Activated T-helper 1 cell treated with anti-CD3 and anti-CD28 coated beads, Interleukin-12 subunit alpha, Interleukin-12 subunit beta, Interleukin-2, Interleukin-4 antibody, amounts not matched to agents 30 ng/mL and 10 ng/mL and 1 ng/mL, durations not matched to agents 14 hours and 24 hours and 36 hours (primary cell): ENCODE measurements around the gene FERMT3. TPM values are rescaled to one million over a fixed set of nuclear protein-coding genes. Genes with fewer than 3 reads are reported as not detected.
"Not testable (repeated sequence)": the region's sequence is repeated elsewhere in the genome, so short reads cannot be mapped to it uniquely, and the experiment has no call there.

Experiments used
- DNase-seq: peaks from one replicate; pipeline ENCODE4 v3.0.0; 2021; ENCODE audit warnings: low spot score
- H3K27ac Mint-ChIP-seq: one replicate; pipeline ENCODE4 v1.8.0; 2021; ENCODE audit warnings: mild to moderate bottlenecking, mixed read lengths
- H3K27me3 Mint-ChIP-seq: one replicate; pipeline ENCODE4 v1.8.0; 2022; ENCODE audit warnings: mild to moderate bottlenecking, moderate library complexity, mixed read lengths; ENCODE audit not compliant: insufficient read depth
- H3K36me3 Mint-ChIP-seq: one replicate; pipeline ENCODE4 v1.8.0; 2021; ENCODE audit warnings: low read depth, mixed read lengths
- H3K4me1 Mint-ChIP-seq: one replicate; pipeline ENCODE4 v1.8.0; 2021; ENCODE audit warnings: low read depth, mixed read lengths
- H3K4me3 Mint-ChIP-seq: one replicate; pipeline ENCODE4 v1.8.0; 2021; ENCODE audit warnings: mild to moderate bottlenecking, moderate library complexity, mixed read lengths
- H3K9me3 Mint-ChIP-seq: one replicate; pipeline ENCODE4 v1.8.0; 2021; ENCODE audit warnings: mixed read lengths
- intact Hi-C: fragments of 100-400 bp; cut with micrococcal nuclease; formaldehyde crosslinking; loops from one replicate; pipeline ENCODE4 v1.15.1; 2024
- total RNA-seq: library from RNA; stranded (reverse); gene quantifications from 2 replicates; pipeline ENCODE4 v1.2.3, GENCODE V29; 2022

The FERMT3 gene
- total RNA-seq = 201 and 211 TPM in 2 replicates

DNA sequence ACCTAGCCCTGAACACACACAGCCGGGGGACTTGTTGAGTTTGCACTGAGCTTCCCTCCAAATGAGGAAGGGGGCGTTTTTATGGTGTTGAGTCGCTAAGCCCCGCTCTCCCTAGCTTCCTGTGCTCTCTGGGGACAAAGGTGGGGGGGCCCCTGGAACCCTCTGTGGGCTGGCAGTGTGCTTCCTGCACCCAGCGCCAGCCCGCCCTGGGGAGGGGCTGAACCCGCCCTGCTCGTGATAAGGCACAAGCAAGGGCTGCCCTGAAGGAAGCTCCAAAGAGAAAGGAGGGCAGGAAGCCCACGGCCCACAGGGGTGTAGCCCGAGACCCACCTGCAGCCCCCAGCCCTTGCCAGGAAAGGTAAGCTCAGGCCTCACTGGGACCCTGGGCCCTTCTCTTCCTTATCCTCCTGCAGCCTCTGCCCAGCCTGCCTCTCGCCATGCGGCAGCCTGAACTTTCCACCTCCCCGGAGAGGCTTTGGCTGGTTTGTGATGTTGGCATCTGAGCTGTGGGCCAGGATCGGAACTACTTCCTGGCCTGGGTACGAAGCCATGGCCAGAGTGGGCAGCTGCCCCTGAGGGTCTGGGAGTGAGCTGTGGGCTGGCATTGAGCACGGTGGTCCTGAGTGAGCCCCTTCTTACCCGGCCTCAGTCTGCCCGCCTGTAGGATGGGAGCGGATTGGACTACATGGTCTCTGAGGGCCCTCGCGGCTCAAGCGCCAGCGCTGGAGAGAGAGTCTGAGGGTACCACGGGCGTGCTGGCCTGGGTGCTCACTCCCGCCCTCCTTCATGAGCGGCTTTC lies at the start of gene FERMT3:
FERMT3 (plus strand) TSS at position 265 of the 799 bp plus-strand sequence. CDS start 644 bp downstream, outside the sequence.
- peak within 1 kb of the TSS; percentile 95 for H3K27ac Mint-ChIP-seq
- H3K4me3 Mint-ChIP-seq = peak within 1 kb of the TSS; percentile 89
- peak; percentile 72 for DNase-seq
- peaks cover 54% of the 10 kb centered on the region for H3K36me3 Mint-ChIP-seq
- H3K9me3 Mint-ChIP-seq = no peaks in the 10 kb centered on the region
- peaks cover 34% of the 10 kb centered on the region for H3K4me1 Mint-ChIP-seq
- no peaks in the 10 kb centered on the region for H3K27me3 Mint-ChIP-seq
- intact Hi-C loops = loop anchor here (1.0 to 2.0 kb wide), 6 partner anchors 20 to 111 kb away; partner anchors contain the start of genes DNAJC4, FKBP2, NUDT22 and TRMT112

DNA sequence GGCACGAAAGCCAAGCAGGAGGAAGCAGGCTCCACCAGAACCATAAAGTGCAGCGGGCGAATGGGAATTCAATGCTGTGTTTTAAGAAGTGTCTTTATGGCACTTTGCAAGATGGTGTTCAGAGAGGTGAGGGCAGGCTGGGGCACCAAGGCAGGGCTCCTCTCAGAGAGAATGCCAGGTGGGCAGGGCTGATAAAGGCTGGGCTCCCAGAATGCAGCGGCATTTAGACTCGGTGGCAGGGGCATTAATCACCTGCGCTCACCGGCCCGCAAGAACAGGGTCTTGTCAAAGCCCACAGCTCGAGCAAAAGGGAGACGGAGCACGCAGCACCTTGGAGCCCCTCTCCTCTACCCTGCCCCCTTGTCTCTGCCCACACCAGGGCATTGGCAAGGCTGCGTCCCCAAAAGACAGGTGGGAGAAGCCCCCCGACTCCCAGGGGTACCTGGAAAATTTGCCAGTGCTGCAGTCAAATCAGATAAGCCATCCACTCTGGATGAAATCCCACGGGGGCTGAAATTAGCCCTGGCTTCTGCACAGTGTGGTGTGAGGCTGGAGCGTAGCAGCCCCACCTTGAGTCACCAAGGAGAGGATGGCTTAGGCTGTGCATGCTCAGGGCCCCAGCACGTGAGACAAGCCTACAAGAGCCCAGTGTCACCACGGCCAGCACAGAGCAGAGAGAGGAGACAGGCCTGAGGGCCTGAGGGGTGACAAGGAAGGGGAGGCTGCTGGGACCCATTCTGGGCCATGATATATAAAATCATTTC lies 48.7 kb upstream of the FERMT3 start:
- Mint-ChIP-seq H3K4me1 (no peaks in the 10 kb centered on the region), H3K4me3 (no peak overlapping the region), H3K9me3 (no peaks in the 10 kb centered on the region), H3K36me3 (no peaks in the 10 kb centered on the region), H3K27ac (no peak overlapping the region), H3K27me3 (peaks cover 2% of the 10 kb centered on the region)
- intact Hi-C loops = no loop called here
- DNase-seq = no peak

DNA sequence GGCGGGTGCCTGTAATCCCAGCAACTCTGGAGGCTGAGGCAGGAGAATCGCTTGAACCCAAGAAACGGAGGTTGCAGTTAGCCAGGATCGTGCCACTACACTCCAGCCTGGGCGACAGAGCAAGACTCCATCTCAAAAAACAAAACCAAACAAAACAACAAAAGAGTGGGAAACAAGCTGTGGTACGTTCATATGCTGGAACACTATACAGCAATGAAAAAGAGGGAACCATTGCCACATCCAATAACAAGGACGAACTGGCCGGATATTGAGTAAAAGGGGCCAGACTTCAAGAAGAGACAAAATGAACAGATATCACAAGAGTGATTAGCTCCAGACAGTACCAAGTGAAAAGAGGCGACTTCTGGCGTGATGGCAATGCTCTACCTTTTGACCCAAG lies 45.5 kb upstream of the FERMT3 start:
- no peak for DNase-seq
- H3K4me3 Mint-ChIP-seq = no peak overlapping the region

GRCh38 chr11:64162769-64163168 lies 43.8 kb upstream of the FERMT3 start:
- DNase-seq, intact Hi-C loops, H3K4me1 Mint-ChIP-seq, H3K4me3 Mint-ChIP-seq, H3K27me3 Mint-ChIP-seq, H3K36me3 Mint-ChIP-seq, H3K9me3 Mint-ChIP-seq, H3K27ac Mint-ChIP-seq: not testable (repeated sequence)

More for the DNA sequence above, 45.5 kb upstream of the FERMT3 start:
- Mint-ChIP-seq H3K27me3 (peaks cover 3% of the 10 kb centered on the region), H3K9me3 (no peaks in the 10 kb centered on the region), H3K27ac (no peak overlapping the region), H3K4me1 (peaks cover 8% of the 10 kb centered on the region), H3K36me3 (no peaks in the 10 kb centered on the region)
- intact Hi-C loops = no loop called here

DNA sequence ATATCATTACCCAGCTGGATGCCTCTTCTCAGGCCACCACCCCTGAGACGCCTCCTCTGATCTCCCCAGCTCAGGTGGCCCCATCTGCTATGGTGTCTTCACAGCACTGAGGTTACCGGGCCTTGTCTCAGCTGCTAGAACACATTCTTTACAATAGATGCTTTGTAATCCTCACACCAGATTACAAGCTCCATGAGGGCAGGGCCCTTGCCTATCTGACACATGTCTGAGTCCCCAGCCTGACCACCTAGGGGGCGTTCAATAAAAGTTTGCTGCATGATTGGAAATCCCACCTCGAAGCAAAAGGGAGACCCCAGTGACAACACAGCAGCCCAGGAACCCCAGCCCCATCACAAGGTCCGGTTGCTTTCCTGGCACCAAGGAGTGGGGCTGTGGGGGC lies 42.6 kb upstream of the FERMT3 start:
- no peak for DNase-seq
- intact Hi-C loops = no loop called here
- Mint-ChIP-seq H3K4me1 (peaks cover 8% of the 10 kb centered on the region), H3K9me3 (no peaks in the 10 kb centered on the region), H3K4me3 (peak overlapping the region; percentile 47), H3K36me3 (no peaks in the 10 kb centered on the region), H3K27me3 (peaks cover 3% of the 10 kb centered on the region), H3K27ac (peak overlapping the region; percentile 68)

DNA sequence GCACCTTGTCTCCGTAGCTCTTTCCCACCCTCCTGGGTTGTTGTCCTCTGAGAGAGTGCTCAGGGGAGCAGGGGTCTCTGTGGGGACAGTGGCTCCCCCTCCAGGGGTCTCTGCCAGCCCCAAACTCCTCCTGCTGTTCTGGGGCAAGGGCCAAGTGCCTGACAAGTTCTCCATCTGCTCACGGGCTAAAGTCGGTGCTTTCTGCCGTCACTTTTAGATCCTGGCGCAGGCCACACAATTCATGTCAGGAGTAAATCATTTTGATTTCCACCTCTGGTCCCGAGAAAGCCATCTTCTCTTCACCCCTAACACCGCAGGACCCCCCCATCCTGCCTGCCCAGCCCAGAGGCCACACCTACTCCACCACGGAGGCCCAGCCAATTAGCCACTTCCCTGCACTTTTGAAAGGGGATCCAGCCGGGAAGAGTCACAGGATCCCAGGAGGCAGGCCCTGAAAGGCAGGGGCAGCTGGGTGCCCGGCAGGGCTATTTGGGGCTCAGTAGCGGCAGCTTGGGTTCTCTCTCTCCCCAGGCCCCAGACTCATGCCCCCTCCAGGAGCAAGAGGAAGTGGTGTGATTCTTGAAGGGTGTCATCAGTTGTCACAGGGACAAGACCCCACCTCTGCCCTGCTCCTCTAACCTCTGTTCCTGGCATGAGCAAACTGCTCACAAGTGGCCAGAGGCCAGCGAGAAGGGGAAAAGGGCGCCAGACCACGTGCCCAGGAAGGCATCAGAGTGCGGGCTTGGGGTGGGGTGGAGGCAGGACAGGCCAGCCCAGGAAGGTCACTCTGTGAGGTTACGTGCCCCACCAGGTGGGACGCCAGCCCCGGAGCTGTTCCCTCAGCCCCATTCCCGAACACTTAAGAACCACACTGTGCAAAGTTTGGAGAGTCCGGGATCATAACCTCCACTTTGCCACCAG lies 41.9 kb upstream of the FERMT3 start:
- Mint-ChIP-seq H3K27me3 (peaks cover 3% of the 10 kb centered on the region), H3K27ac (peak overlapping the region; percentile 73), H3K4me1 (peaks cover 8% of the 10 kb centered on the region), H3K9me3 (no peaks in the 10 kb centered on the region), H3K4me3 (peak overlapping the region; percentile 93), H3K36me3 (no peaks in the 10 kb centered on the region)
- intact Hi-C loops = no loop called here
- DNase-seq = no peak

GRCh38 chr11:64165481-64165841 lies 41.1 kb upstream of the FERMT3 start:
- H3K27me3 Mint-ChIP-seq = peaks cover 3% of the 10 kb centered on the region
- DNase-seq = no peak
- H3K36me3 Mint-ChIP-seq = no peaks in the 10 kb centered on the region
- no peak overlapping the region for H3K27ac Mint-ChIP-seq
- peaks cover 8% of the 10 kb centered on the region for H3K4me1 Mint-ChIP-seq
- intact Hi-C loops = no loop called here
- H3K4me3 Mint-ChIP-seq = peak overlapping the region; percentile 93
- no peaks in the 10 kb centered on the region for H3K9me3 Mint-ChIP-seq

DNA sequence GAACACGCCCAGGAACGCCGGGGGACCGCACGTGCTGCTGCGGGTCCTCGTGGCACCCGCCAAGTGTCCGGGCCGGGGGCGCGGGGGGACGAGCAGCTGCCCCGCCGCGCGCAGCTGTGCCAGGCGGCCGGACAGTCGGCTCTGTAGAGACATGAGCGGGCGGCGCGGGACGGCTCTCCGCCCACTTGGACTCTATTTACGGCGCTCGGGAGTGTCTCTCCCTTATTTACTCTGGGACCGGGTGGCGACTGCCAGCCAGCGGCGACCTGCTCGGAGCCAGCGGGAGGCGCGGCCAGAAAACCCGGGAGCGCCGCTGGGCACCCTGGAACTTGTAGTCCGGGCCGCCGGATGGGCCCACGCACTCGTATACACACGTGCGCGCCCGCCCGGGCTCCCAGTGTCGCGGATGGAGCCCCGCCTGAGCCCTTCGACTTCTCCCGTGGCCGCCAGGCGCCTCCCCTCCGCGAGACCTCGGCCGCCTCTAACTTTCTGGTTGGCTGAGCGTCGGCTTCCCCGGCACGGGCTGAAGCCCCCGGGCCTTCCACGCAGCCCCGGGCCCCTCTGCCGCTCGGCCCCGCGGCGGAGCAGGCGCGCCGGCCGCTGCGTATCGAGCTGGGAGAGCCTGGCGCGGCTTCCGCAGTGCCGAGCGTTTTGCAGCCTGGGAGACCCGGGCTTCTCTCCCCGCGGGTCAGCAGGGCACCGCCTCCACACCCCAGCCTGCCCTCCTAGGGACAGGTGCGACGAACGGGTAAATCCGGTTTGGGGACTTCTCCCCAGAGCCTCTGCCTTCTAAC lies 40.5 kb upstream of the FERMT3 start, which contains the start of gene MACROD1:
MACROD1 (minus strand) TSS at position 272 of the 794 bp plus-strand sequence; CDS start at position 153, 119 bp downstream.
- H3K4me1 Mint-ChIP-seq = peaks cover 8% of the 10 kb centered on the region
- H3K27ac Mint-ChIP-seq = peak within 1 kb of the TSS; percentile 86
- intact Hi-C loops = loop anchor here (2.0 kb wide), 3 partner anchors 21 to 227 kb away; partner anchors contain the start of genes NAA40, OTUB1 and STIP1
- peak; percentile 78 for DNase-seq
- H3K36me3 Mint-ChIP-seq = no peaks in the 10 kb centered on the region
- no peaks in the 10 kb centered on the region for H3K9me3 Mint-ChIP-seq
- H3K27me3 Mint-ChIP-seq = peaks cover 2% of the 10 kb centered on the region
- peak within 1 kb of the TSS; percentile 93 for H3K4me3 Mint-ChIP-seq

- intact Hi-C loops = no loop called here
- no peak overlapping the region for H3K4me3 Mint-ChIP-seq
- H3K27me3 Mint-ChIP-seq = peaks cover 2% of the 10 kb centered on the region
- no peak overlapping the region for H3K27ac Mint-ChIP-seq
- no peaks in the 10 kb centered on the region for H3K4me1 Mint-ChIP-seq
- DNase-seq = no peak
- H3K9me3 Mint-ChIP-seq = peaks cover 7% of the 10 kb centered on the region
- H3K36me3 Mint-ChIP-seq = peaks cover 3% of the 10 kb centered on the region
These were observed 36.1 kb upstream of the FERMT3 start for GRCh38 chr11:64170419-64170818.

GRCh38 chr11:64173616-64174355 lies 32.7 kb upstream of the FERMT3 start:
- Mint-ChIP-seq H3K4me1 (peaks cover 18% of the 10 kb centered on the region), H3K4me3 (no peak overlapping the region), H3K27me3 (peaks cover 2% of the 10 kb centered on the region), H3K36me3 (peaks cover 3% of the 10 kb centered on the region), H3K9me3 (peaks cover 7% of the 10 kb centered on the region), H3K27ac (no peak overlapping the region)
- intact Hi-C loops = no loop called here
- no peak for DNase-seq

- peaks cover 7% of the 10 kb centered on the region for H3K9me3 Mint-ChIP-seq
- H3K36me3 Mint-ChIP-seq = peaks cover 3% of the 10 kb centered on the region
- H3K4me3 Mint-ChIP-seq = no peak overlapping the region
- peaks cover 24% of the 10 kb centered on the region for H3K4me1 Mint-ChIP-seq
- DNase-seq = no peak
- no peak overlapping the region for H3K27ac Mint-ChIP-seq
- intact Hi-C loops = no loop called here
- H3K27me3 Mint-ChIP-seq = peaks cover 2% of the 10 kb centered on the region
These were observed 29.8 kb upstream of the FERMT3 start for GRCh38 chr11:64176751-64177150.
